ENCODE results near the gene EXOC4. TPM values are rescaled to one million over a fixed set of nuclear protein-coding genes. Genes with fewer than 3 reads are reported as not detected.

The EXOC4 gene
- total RNA-seq, 1 donor from 2014 or later = 41.3 TPM

DNA sequence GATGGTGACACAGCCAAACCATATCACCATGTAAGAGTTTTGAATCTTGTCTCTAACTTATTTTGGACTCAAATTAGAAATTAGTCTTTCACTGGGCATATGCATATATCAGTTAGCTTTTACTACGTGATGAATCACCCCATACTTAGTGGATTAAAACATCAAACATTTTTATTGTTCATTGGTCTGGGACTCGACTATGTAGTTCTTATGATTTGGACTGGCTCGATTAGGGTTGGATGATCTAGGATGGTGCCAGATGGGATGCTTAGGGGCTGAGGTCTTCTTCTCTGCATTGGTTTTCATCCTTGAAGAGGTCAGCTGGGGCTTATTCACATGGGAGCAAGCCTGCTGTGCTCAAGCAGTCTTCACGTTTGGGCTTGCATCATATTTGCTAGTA is 264.9 kb downstream of the EXOC4 start:
- H3K4me3 ChIP-seq (ENCODE audit: low read depth, low read length) = no peak overlapping the region
- DNase-seq (ENCODE audit: low read depth) = no peak
- TF ChIP-seq, protein P1, sequence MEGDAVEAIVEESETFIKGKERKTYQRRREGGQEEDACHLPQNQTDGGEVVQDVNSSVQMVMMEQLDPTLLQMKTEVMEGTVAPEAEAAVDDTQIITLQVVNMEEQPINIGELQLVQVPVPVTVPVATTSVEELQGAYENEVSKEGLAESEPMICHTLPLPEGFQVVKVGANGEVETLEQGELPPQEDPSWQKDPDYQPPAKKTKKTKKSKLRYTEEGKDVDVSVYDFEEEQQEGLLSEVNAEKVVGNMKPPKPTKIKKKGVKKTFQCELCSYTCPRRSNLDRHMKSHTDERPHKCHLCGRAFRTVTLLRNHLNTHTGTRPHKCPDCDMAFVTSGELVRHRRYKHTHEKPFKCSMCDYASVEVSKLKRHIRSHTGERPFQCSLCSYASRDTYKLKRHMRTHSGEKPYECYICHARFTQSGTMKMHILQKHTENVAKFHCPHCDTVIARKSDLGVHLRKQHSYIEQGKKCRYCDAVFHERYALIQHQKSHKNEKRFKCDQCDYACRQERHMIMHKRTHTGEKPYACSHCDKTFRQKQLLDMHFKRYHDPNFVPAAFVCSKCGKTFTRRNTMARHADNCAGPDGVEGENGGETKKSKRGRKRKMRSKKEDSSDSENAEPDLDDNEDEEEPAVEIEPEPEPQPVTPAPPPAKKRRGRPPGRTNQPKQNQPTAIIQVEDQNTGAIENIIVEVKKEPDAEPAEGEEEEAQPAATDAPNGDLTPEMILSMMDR (conservative IDR thresholded peaks at IDR 0.05; ENCODE audit: low read depth, low read length) = no peak

DNA sequence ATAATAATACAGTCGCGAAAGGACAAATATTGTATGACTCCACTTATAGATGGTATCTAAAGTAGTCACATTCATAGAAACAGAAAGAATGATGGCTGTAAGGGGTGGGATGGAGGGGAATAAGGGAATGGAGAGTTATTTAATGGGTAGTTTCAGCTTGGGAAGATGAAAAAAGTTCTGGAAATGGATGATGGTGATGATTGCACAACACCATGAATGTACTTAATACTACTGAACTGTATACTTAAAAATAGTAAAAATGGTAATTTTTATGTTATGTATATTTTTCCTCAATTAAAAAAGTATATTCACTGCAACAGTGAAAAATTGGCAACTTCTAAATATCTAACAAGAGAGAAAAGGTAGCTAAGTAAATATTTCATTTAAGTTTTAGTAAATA is 265.8 kb downstream of the EXOC4 start:
- TF ChIP-seq, protein P1 (conservative IDR thresholded peaks at IDR 0.05; ENCODE audit: low read depth, low read length) = no peak

DNA sequence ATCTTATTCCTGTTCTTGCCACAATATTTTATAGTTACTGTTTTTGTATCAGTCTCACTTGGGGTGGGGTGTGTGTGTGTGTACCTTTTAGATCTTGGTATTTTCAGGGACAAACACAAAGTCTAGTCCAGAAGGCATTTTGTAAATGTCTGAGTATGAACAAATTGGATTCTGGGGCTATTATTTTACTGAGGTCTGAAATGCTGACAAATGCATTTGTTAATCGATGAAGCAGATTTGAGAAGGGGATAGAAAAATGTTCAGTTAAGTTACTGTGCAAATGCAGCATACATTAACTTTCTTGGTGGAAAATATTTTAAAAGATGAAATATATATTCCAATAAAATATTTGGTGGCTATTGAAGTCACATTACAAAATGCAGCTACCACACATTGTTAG is 267.4 kb downstream of the EXOC4 start:
- TF ChIP-seq, protein P1 (conservative IDR thresholded peaks at IDR 0.05; ENCODE audit: low read depth, low read length) = no peak
- no peak overlapping the region for H3K4me3 ChIP-seq (ENCODE audit: low read depth, low read length)
- no peak for DNase-seq (ENCODE audit: low read depth)

More for the DNA sequence above, 265.8 kb downstream of the EXOC4 start:
- no peak for DNase-seq (ENCODE audit: low read depth)
- H3K4me3 ChIP-seq (ENCODE audit: low read depth, low read length) = no peak overlapping the region

DNA sequence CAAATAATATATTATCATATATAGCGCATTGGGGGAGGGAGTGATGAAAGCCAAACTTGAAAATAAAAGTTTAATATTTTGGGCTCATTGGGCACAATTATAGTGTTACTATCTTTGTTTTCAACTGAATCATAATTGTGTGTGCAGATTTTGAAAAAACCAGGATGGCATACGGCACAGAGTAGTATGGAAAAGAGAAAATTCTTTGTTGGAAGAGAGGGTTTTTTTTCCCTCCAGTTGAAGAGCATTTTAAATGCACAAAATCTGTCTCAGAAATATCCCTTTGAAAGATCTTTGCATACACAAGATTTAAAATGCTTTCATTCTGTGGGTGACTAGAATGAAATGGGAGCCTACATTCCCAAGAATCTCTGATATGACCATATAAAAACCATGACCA is 269.6 kb downstream of the EXOC4 start:
- no peak for DNase-seq (ENCODE audit: low read depth)
- no peak overlapping the region for H3K4me3 ChIP-seq (ENCODE audit: low read depth, low read length)
- TF ChIP-seq, protein P1 (conservative IDR thresholded peaks at IDR 0.05; ENCODE audit: low read depth, low read length) = no peak

DNA sequence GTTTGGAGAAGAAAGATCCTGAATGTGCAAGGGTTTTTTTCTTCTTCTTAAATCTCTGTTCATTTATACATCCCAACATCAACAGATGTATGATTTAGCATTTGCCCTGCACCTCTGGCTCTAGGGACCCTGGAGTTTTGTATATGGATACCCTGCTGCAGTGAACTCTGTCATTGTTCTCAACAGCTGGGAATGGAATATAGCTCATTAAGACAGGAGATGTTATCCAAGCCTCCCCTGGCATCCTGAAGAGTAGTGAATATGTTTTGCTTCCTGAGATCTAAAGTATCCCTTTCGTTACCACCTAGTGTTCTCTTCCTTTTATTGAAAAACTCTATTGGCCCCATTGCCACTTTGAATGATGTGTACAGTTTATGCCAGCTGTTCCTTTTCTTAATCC is 275.9 kb downstream of the EXOC4 start:
- TF ChIP-seq, protein P1 (conservative IDR thresholded peaks at IDR 0.05; ENCODE audit: low read depth, low read length) = no peak
- no peak for DNase-seq (ENCODE audit: low read depth)
- H3K4me3 ChIP-seq (ENCODE audit: low read depth, low read length) = no peak overlapping the region

DNA sequence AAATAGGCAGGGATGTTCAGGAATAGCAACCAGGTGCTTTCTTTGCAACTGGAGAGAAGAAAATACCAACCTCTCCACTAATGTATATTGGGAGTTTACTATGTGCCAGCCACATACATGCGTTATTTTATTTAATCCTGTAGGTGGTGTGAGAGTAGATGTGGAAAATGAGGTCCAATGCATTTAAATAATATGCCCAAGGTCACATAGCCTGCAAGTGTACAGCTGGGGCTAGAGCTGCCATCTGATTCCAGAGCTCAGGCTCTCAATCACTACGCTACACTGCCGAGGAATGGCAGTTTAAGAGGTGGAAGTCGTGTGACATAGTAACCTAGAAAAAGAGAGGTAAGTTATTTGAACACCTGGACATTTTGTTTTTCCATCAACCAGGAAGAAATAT is 277.0 kb downstream of the EXOC4 start:
- DNase-seq (ENCODE audit: low read depth) = no peak

DNA sequence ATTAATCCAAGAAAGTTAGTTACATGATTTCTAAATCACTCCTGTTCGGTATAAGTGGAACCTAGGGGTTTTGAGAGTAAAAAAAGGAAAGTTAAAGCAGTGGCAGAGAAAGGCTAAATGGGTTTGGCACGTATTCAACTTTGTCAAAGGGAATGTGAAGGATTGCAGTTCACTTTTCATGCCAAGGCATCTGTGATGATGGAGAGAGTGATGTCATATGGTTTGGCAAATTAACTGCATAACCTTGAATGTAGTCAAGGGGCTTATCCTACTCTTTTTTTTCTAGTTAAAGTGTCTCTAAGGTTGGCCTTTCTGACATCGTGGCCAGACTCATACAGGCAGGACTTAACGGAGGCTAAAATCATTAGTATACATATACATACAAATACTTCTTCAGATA is 277.8 kb downstream of the EXOC4 start:
- no peak for DNase-seq (ENCODE audit: low read depth)
- TF ChIP-seq, protein P1 (conservative IDR thresholded peaks at IDR 0.05; ENCODE audit: low read depth, low read length) = no peak
- H3K4me3 ChIP-seq (ENCODE audit: low read depth, low read length) = no peak overlapping the region

More for the DNA sequence above, 277.0 kb downstream of the EXOC4 start:
- H3K4me3 ChIP-seq (ENCODE audit: low read depth, low read length) = no peak overlapping the region
- TF ChIP-seq, protein P1 (conservative IDR thresholded peaks at IDR 0.05; ENCODE audit: low read depth, low read length) = no peak
